ENCODE measurements around the gene ZSWIM7.
"Not testable (repeated sequence)": the region's sequence is repeated elsewhere in the genome, so short reads cannot be mapped to it uniquely, and the experiment has no call there.

The ZSWIM7 gene

GRCh38 chr17:15998031-15998562, 1.4 kb downstream of the ZSWIM7 start:
- no peak for DNase-seq

- DNase-seq = no peak
These were observed 3.2 kb downstream of the ZSWIM7 start for GRCh38 chr17:15996322-15996721.

- no peak for DNase-seq
These were observed 17.6 kb downstream of the ZSWIM7 start for GRCh38 chr17:15981646-15982580.

GRCh38 chr17:15981208-15981607, 18.3 kb downstream of the ZSWIM7 start:
- no peak for DNase-seq

- DNase-seq = not testable (repeated sequence)
These were observed 20.5 kb downstream of the ZSWIM7 start for GRCh38 chr17:15979013-15979412.

GRCh38 chr17:15978606-15979005, 20.9 kb downstream of the ZSWIM7 start:
- no peak for DNase-seq

- no peak for DNase-seq
These were observed 21.6 kb downstream of the ZSWIM7 start for GRCh38 chr17:15977894-15978293.

GRCh38 chr17:15973834-15974233, 25.7 kb downstream of the ZSWIM7 start:
- DNase-seq = no peak

GRCh38 chr17:15973016-15973415, 26.5 kb downstream of the ZSWIM7 start:
- no peak for DNase-seq

GRCh38 chr17:15972497-15972951, 27.0 kb downstream of the ZSWIM7 start:
- DNase-seq = no peak

GRCh38 chr17:15971882-15972281, 27.6 kb downstream of the ZSWIM7 start:
- DNase-seq = no peak

GRCh38 chr17:15971098-15971678, 28.3 kb downstream of the ZSWIM7 start:
- peak in 1 of 2 experiments; percentile 1 for DNase-seq

- DNase-seq = no peak
These were observed 29.0 kb downstream of the ZSWIM7 start for GRCh38 chr17:15970500-15970899.

- DNase-seq = no peak
These were observed 30.0 kb downstream of the ZSWIM7 start for GRCh38 chr17:15969463-15969862.

GRCh38 chr17:15967706-15968399, 31.7 kb downstream of the ZSWIM7 start:
- no peak for DNase-seq

GRCh38 chr17:15966879-15967248, 32.6 kb downstream of the ZSWIM7 start:
- no peak for DNase-seq

GRCh38 chr17:15966183-15966878, 33.2 kb downstream of the ZSWIM7 start:
- no peak for DNase-seq

GRCh38 chr17:15965528-15965927, 34.0 kb downstream of the ZSWIM7 start:
- DNase-seq = no peak

- DNase-seq = no peak
These were observed 35.8 kb downstream of the ZSWIM7 start for GRCh38 chr17:15963670-15964110.

GRCh38 chr17:15958484-15958854, 41.0 kb downstream of the ZSWIM7 start:
- DNase-seq = no peak

GRCh38 chr17:15957608-15958307, 41.7 kb downstream of the ZSWIM7 start:
- DNase-seq = no peak

GRCh38 chr17:15957206-15957605, 42.3 kb downstream of the ZSWIM7 start:
- no peak for DNase-seq
